GM23338 (cell line): ENCODE data around the gene CTXN1. TPM values are rescaled to one million over a fixed set of nuclear protein-coding genes. Genes with fewer than 3 reads are reported as not detected.

Experiments
- ATAC-seq: fragments of 200-7000 bp; cut with Tn5 transposase; 3 replicates; pipeline ENCODE4 v1.9.1; 2020
- DNase-seq: peaks from one replicate; pipeline ENCODE4 v3.0.0-alpha.2; 2015; ENCODE audit warnings: low spot score
- H2AFZ ChIP-seq: fragments of 200-600 bp; sonication (generic); 2 replicates; pipeline ENCODE4 v1.8.0; 2016; ENCODE audit warnings: antibody characterized with exemption, mild to moderate bottlenecking, moderate library complexity
- H3F3A ChIP-seq: fragments of 200-600 bp; sonication (generic); replicated peaks from 2 replicates; pipeline ENCODE4 v1.8.0; 2017; ENCODE audit warnings: antibody characterized with exemption, mixed run types, low read depth
- H3K27ac ChIP-seq: fragments of 200-600 bp; sonication (generic); 2 replicates; pipeline ENCODE4 v1.6.1; 2016; ENCODE audit warnings: low read depth
- H3K27me3 ChIP-seq: fragments of 200-600 bp; sonication (generic); 2 replicates; pipeline ENCODE4 v1.8.0; 2016; ENCODE audit warnings: mild to moderate bottlenecking, mixed run types, moderate library complexity; ENCODE audit not compliant: insufficient read depth
- H3K36me3 ChIP-seq: fragments of 200-600 bp; sonication (generic); 2 replicates; pipeline ENCODE4 v1.8.0; 2016; ENCODE audit warnings: mild to moderate bottlenecking; ENCODE audit not compliant: insufficient read depth
- H3K4me1 ChIP-seq: fragments of 200-600 bp; sonication (generic); 2 replicates; pipeline ENCODE4 v1.8.0; 2016; ENCODE audit warnings: mild to moderate bottlenecking, moderate library complexity; ENCODE audit not compliant: insufficient read depth
- H3K4me2 ChIP-seq: fragments of 200-600 bp; sonication (generic); 2 replicates; pipeline ENCODE4 v1.7.1; 2017; ENCODE audit warnings: mixed run types
- H3K4me3 ChIP-seq: fragments of 200-600 bp; sonication (generic); 2 replicates; pipeline ENCODE4 v1.6.1; 2016; ENCODE audit warnings: mixed run types
- H3K79me2 ChIP-seq: fragments of 200-600 bp; sonication (generic); replicated peaks from 2 replicates; pipeline ENCODE4 v1.8.0; 2017; ENCODE audit warnings: mild to moderate bottlenecking; ENCODE audit not compliant: insufficient read depth
- H3K9me2 ChIP-seq: fragments of 200-600 bp; sonication (generic); 2 replicates; pipeline ENCODE4 v1.8.0; 2017; ENCODE audit not compliant: insufficient read depth
- H4K20me1 ChIP-seq: fragments of 200-600 bp; sonication (generic); replicated peaks from 2 replicates; pipeline ENCODE4 v1.8.0; 2017; ENCODE audit warnings: mild to moderate bottlenecking; ENCODE audit not compliant: insufficient read depth
- H3K27ac Mint-ChIP-seq: 2 replicates; pipeline ENCODE4 v1.8.0; 2020; ENCODE audit warnings: inconsistent platforms, mild to moderate bottlenecking, moderate library complexity, mixed read lengths
- H3K27me3 Mint-ChIP-seq: 3 replicates; pipeline ENCODE4 v1.8.0; 2022; ENCODE audit warnings: low read depth, mild to moderate bottlenecking, moderate library complexity, mixed read lengths, inconsistent platforms; ENCODE audit not compliant: insufficient read depth, poor library complexity
- H3K36me3 Mint-ChIP-seq: 3 replicates; pipeline ENCODE4 v1.8.0; 2021; ENCODE audit warnings: low read depth, mild to moderate bottlenecking, inconsistent platforms, moderate library complexity, mixed read lengths
- H3K4me1 Mint-ChIP-seq: 3 replicates; pipeline ENCODE4 v1.8.0; 2020; ENCODE audit warnings: mild to moderate bottlenecking, inconsistent platforms, mixed read lengths
- H3K4me3 Mint-ChIP-seq: 3 replicates; pipeline ENCODE4 v1.8.0; 2021; ENCODE audit warnings: moderate library complexity, mild to moderate bottlenecking, inconsistent platforms, mixed read lengths
- H3K9me3 Mint-ChIP-seq: 3 replicates; pipeline ENCODE4 v1.8.0; 2020; ENCODE audit warnings: moderate library complexity, mild to moderate bottlenecking, inconsistent platforms, mixed read lengths
- CREB1 ChIP-seq: fragments of 250-450 bp; sonication (Bioruptor Pico); IDR thresholded peaks from 2 replicates; pipeline ENCODE4 v1.5.0; 2020; ENCODE audit warnings: low read depth, mild to moderate bottlenecking, moderate library complexity
- POLR2AphosphoS5 ChIP-seq: IDR thresholded peaks from 2 replicates; pipeline ENCODE4 v1.6.1; 2016; ENCODE audit warnings: antibody characterized with exemption, low read depth
- ZNF331 ChIP-seq: fragments of 250-450 bp; sonication (Bioruptor Pico); IDR thresholded peaks from 2 replicates; pipeline ENCODE4 v1.5.0; 2020; ENCODE audit warnings: low read depth, mild to moderate bottlenecking, moderate library complexity
- polyA plus RNA-seq: library from polyadenylated mRNA; unstranded; fragments of >200 nt; fragmentation: Nextera tagmentation; extraction: Ambion mirVana; gene quantifications from 2 replicates; pipeline ENCODE4 v1.2.1, GENCODE V29; 2016
- total RNA-seq: library from RNA; depleted of rRNA; stranded (reverse); fragments of >200 nt; shearing (Covaris generic); gene quantifications from 2 replicates; pipeline ENCODE4 v1.2.3, GENCODE V29; 2014
- TF ChIP-seq, protein P1 (sequence below), 2 experiments: fragments of 200-600 bp in 1 of 2; sonication (generic) in 1 of 2; conservative IDR thresholded peaks; 2 replicates each; pipeline versions ENCODE4 v1.5.1 to v1.6.1; 2016 to 2017; ENCODE audit warnings: antibody characterized with exemption in 2 of 2, low read depth in 2 of 2, mild to moderate bottlenecking in 2 of 2, moderate library complexity in 1 of 2
- TF ChIP-seq, protein P2 (sequence below): IDR thresholded peaks from one replicate; pipeline ENCODE4 v1.6.1; 2018; ENCODE audit warnings: antibody characterized with exemption; ENCODE audit not compliant: unreplicated experiment
- TF ChIP-seq, protein P3 (sequence below): fragments of 250-450 bp; sonication (Bioruptor Pico); IDR thresholded peaks from 2 replicates; pipeline ENCODE4 v1.5.0; 2020; ENCODE audit warnings: mild to moderate bottlenecking, moderate library complexity

The CTXN1 gene
- total and polyA plus RNA-seq, 2 experiments from 2014 or later, result 22.5 to 52.4 TPM

DNA sequence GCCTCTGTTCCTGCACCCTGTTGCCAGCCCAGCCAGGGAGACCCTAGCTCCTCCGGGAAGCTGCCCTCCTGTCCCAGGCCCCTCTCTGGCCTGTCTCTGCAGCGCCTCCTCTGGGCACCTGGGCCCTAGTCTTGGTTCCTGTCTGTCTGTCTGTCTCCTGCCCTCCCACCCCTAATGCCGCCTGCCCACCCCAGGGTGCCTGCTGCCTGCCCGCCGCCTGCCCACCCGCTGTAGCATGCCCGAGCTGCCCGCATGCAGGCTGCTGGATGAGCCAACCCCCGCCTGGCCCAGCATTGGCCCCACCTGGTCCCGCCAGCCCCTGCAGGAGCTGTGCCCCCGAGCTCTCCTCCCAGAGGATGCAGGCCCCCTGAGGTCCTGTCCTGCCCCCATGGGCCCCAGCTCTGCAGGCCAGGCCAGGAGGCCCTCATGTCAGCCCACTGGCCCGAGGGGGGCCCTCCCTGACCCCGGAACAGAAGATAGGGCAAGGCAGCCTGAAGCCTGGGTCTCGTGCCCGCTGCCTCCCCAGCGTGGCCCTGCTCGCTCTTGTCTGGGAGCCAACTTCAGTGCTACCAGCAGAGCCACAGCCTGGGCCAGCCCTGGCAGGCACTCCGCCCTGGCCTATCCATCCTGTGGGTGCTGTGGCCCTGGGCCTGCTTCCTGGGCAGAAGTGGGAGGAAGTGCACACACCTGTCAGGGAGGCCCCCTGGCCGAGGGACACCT, 17.0 kb downstream of the CTXN1 start:
- Histone ChIP-seq H3K9me2 (no peaks in the 10 kb centered on the region), H3K4me1 (peaks cover 8% of the 10 kb centered on the region), H3K4me3 (no peak overlapping the region), H3K79me2 (peaks cover 32% of the 10 kb centered on the region), H3K27ac (no peak overlapping the region), H2AFZ (no peak overlapping the region), H3K4me2 (no peak overlapping the region), H3K36me3 (no peaks in the 10 kb centered on the region; the same call in 1 of the 2 replicates), H3F3A (0 out of 2 replicates have a peak, but pooled peaks cover 3% of the 10 kb centered on the region), H4K20me1 (peaks cover 5% of the 10 kb centered on the region), H3K27me3 (peaks cover 3% of the 10 kb centered on the region; the same call in 1 of the 2 replicates)
- Mint-ChIP-seq H3K36me3 (peaks cover 21% of the 10 kb centered on the region), H3K4me1 (peaks cover 12% of the 10 kb centered on the region), H3K9me3 (no peaks in the 10 kb centered on the region; the same call in 2 of the 3 replicates), H3K4me3 (no peak overlapping the region), H3K27ac (no peak overlapping the region), H3K27me3 (peaks cover 21% of the 10 kb centered on the region)
- no peak for TF ChIP-seq POLR2AphosphoS5
- TF ChIP-seq, protein P1, sequence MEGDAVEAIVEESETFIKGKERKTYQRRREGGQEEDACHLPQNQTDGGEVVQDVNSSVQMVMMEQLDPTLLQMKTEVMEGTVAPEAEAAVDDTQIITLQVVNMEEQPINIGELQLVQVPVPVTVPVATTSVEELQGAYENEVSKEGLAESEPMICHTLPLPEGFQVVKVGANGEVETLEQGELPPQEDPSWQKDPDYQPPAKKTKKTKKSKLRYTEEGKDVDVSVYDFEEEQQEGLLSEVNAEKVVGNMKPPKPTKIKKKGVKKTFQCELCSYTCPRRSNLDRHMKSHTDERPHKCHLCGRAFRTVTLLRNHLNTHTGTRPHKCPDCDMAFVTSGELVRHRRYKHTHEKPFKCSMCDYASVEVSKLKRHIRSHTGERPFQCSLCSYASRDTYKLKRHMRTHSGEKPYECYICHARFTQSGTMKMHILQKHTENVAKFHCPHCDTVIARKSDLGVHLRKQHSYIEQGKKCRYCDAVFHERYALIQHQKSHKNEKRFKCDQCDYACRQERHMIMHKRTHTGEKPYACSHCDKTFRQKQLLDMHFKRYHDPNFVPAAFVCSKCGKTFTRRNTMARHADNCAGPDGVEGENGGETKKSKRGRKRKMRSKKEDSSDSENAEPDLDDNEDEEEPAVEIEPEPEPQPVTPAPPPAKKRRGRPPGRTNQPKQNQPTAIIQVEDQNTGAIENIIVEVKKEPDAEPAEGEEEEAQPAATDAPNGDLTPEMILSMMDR (conservative IDR thresholded peaks at IDR 0.05; ENCODE audit: low read depth in 2 of 2), result peak in 1 of 2 experiments; percentile 52; a peak in 3 of 4 replicates
- ATAC-seq, result peak; percentile 49
- peak; percentile 44 for DNase-seq

DNA sequence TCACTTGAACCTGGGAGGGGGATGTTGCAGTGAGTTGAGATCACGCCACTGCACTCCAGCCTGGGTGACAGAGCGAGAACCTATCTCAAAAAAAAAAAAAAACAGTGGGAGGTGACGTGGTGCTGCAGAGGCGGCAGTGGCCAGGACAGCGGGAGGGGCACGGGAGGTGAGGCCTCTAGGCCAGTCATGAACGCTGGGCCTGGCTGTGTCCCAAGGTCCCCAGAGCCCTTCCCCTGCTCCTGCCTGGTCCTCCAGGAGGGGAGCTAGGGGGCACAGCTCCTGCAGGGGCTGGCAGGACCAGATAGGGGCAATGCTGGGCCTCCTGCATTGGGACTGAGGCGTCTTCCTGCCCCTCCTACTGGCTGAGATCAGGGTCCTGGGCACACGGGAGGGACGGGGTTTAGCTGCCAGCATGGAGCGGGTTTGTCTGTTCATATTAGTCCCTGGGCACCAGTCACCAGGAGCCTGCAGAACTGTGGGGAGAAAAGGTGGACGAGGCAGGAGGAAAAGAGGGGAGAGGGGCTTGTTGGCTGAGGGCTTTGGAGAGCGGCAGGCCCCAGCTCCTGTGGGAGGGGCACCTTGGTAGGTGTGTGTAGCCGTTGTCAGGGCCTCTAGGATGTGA, 17.7 kb downstream of the CTXN1 start:
- Histone ChIP-seq H3K27me3 (no peaks in the 10 kb centered on the region), H4K20me1 (peaks cover 5% of the 10 kb centered on the region), H3K79me2 (peaks cover 32% of the 10 kb centered on the region), H3K27ac (no peak overlapping the region), H3K36me3 (no peaks in the 10 kb centered on the region; the same call in 1 of the 2 replicates), H3K4me1 (peaks cover 8% of the 10 kb centered on the region), H3K9me2 (no peaks in the 10 kb centered on the region), H3F3A (peaks cover 3% of the 10 kb centered on the region; the same call in 1 of the 2 replicates), H3K4me2 (no peak overlapping the region), H2AFZ (no peak overlapping the region), H3K4me3 (no peak overlapping the region)
- H3K4me3 Mint-ChIP-seq, result no peak overlapping the region
- peaks cover 24% of the 10 kb centered on the region for H3K36me3 Mint-ChIP-seq
- peaks cover 24% of the 10 kb centered on the region for H3K27me3 Mint-ChIP-seq
- H3K4me1 Mint-ChIP-seq, result peaks cover 12% of the 10 kb centered on the region
- ATAC-seq (peak; percentile 6; the same call in 2 of the 3 replicates), DNase-seq (peak; percentile 46)
- H3K9me3 Mint-ChIP-seq, result peaks cover 4% of the 10 kb centered on the region; the same call in 1 of the 3 replicates
- no peak overlapping the region for H3K27ac Mint-ChIP-seq
- TF ChIP-seq, protein P2, sequence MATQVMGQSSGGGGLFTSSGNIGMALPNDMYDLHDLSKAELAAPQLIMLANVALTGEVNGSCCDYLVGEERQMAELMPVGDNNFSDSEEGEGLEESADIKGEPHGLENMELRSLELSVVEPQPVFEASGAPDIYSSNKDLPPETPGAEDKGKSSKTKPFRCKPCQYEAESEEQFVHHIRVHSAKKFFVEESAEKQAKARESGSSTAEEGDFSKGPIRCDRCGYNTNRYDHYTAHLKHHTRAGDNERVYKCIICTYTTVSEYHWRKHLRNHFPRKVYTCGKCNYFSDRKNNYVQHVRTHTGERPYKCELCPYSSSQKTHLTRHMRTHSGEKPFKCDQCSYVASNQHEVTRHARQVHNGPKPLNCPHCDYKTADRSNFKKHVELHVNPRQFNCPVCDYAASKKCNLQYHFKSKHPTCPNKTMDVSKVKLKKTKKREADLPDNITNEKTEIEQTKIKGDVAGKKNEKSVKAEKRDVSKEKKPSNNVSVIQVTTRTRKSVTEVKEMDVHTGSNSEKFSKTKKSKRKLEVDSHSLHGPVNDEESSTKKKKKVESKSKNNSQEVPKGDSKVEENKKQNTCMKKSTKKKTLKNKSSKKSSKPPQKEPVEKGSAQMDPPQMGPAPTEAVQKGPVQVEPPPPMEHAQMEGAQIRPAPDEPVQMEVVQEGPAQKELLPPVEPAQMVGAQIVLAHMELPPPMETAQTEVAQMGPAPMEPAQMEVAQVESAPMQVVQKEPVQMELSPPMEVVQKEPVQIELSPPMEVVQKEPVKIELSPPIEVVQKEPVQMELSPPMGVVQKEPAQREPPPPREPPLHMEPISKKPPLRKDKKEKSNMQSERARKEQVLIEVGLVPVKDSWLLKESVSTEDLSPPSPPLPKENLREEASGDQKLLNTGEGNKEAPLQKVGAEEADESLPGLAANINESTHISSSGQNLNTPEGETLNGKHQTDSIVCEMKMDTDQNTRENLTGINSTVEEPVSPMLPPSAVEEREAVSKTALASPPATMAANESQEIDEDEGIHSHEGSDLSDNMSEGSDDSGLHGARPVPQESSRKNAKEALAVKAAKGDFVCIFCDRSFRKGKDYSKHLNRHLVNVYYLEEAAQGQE, result no peak
- TF ChIP-seq, protein P3, sequence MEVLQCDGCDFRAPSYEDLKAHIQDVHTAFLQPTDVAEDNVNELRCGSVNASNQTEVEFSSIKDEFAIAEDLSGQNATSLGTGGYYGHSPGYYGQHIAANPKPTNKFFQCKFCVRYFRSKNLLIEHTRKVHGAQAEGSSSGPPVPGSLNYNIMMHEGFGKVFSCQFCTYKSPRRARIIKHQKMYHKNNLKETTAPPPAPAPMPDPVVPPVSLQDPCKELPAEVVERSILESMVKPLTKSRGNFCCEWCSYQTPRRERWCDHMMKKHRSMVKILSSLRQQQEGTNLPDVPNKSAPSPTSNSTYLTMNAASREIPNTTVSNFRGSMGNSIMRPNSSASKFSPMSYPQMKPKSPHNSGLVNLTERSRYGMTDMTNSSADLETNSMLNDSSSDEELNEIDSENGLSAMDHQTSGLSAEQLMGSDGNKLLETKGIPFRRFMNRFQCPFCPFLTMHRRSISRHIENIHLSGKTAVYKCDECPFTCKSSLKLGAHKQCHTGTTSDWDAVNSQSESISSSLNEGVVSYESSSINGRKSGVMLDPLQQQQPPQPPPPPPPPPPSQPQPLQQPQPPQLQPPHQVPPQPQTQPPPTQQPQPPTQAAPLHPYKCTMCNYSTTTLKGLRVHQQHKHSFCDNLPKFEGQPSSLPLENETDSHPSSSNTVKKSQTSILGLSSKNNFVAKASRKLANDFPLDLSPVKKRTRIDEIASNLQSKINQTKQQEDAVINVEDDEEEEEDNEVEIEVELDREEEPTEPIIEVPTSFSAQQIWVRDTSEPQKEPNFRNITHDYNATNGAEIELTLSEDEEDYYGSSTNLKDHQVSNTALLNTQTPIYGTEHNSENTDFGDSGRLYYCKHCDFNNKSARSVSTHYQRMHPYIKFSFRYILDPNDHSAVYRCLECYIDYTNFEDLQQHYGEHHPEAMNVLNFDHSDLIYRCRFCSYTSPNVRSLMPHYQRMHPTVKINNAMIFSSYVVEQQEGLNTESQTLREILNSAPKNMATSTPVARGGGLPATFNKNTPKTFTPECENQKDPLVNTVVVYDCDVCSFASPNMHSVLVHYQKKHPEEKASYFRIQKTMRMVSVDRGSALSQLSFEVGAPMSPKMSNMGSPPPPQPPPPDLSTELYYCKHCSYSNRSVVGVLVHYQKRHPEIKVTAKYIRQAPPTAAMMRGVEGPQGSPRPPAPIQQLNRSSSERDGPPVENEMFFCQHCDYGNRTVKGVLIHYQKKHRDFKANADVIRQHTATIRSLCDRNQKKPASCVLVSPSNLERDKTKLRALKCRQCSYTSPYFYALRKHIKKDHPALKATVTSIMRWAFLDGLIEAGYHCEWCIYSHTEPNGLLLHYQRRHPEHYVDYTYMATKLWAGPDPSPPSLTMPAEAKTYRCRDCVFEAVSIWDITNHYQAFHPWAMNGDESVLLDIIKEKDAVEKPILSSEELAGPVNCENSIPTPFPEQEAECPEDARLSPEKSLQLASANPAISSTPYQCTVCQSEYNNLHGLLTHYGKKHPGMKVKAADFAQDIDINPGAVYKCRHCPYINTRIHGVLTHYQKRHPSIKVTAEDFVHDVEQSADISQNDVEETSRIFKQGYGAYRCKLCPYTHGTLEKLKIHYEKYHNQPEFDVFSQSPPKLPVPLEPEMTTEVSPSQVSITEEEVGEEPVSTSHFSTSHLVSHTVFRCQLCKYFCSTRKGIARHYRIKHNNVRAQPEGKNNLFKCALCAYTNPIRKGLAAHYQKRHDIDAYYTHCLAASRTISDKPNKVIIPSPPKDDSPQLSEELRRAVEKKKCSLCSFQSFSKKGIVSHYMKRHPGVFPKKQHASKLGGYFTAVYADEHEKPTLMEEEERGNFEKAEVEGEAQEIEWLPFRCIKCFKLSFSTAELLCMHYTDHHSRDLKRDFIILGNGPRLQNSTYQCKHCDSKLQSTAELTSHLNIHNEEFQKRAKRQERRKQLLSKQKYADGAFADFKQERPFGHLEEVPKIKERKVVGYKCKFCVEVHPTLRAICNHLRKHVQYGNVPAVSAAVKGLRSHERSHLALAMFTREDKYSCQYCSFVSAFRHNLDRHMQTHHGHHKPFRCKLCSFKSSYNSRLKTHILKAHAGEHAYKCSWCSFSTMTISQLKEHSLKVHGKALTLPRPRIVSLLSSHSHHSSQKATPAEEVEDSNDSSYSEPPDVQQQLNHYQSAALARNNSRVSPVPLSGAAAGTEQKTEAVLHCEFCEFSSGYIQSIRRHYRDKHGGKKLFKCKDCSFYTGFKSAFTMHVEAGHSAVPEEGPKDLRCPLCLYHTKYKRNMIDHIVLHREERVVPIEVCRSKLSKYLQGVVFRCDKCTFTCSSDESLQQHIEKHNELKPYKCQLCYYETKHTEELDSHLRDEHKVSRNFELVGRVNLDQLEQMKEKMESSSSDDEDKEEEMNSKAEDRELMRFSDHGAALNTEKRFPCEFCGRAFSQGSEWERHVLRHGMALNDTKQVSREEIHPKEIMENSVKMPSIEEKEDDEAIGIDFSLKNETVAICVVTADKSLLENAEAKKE, result no peak
- TF ChIP-seq CREB1 (CRISPR knock-in tag), result no peak
- no peak for TF ChIP-seq ZNF331 (CRISPR knock-in tag)
